ENCODE measurements around the gene QPRT.
"Not testable (repeated sequence)": the region's sequence is repeated elsewhere in the genome, so short reads cannot be mapped to it uniquely, and the experiment has no call there.

Gene QPRT

GRCh38 chr16:29694384-29695195 is 15.6 kb downstream of the QPRT start:
- no peak for DNase-seq

- not testable (repeated sequence) for DNase-seq
These were observed 16.7 kb downstream of the QPRT start for GRCh38 chr16:29695675-29696074.

- no peak for DNase-seq
These were observed 17.9 kb downstream of the QPRT start for GRCh38 chr16:29696881-29697331.

- no peak for DNase-seq
These were observed 18.4 kb downstream of the QPRT start for GRCh38 chr16:29697391-29697790.

- no peak for DNase-seq
These were observed 19.1 kb downstream of the QPRT start for GRCh38 chr16:29698042-29698441.

- DNase-seq: no peak
These were observed 19.7 kb downstream of the QPRT start for GRCh38 chr16:29698484-29699323.

GRCh38 chr16:29699324-29700219 is 20.6 kb downstream of the QPRT start:
- no peak for DNase-seq

GRCh38 chr16:29700253-29700987 is 21.4 kb downstream of the QPRT start:
- DNase-seq: peak; percentile 82

GRCh38 chr16:29701214-29701555 is 22.2 kb downstream of the QPRT start:
- DNase-seq: no peak

GRCh38 chr16:29702269-29702668 is 23.3 kb downstream of the QPRT start:
- DNase-seq: peak; percentile 72

GRCh38 chr16:29705030-29705429 is 26.1 kb downstream of the QPRT start:
- DNase-seq: no peak

- DNase-seq: not testable (repeated sequence)
These were observed 28.2 kb downstream of the QPRT start for GRCh38 chr16:29707160-29707559.

GRCh38 chr16:29708917-29709600 is 30.1 kb downstream of the QPRT start:
- no peak for DNase-seq

- not testable (repeated sequence) for DNase-seq
These were observed 30.7 kb downstream of the QPRT start for GRCh38 chr16:29709657-29710056.

- DNase-seq: peak; percentile 81
These were observed 31.5 kb downstream of the QPRT start for GRCh38 chr16:29710227-29711219.

- no peak for DNase-seq
These were observed 33.8 kb downstream of the QPRT start for GRCh38 chr16:29712809-29713208.

- DNase-seq: no peak
These were observed 35.4 kb downstream of the QPRT start for GRCh38 chr16:29714396-29714795.

- no peak for DNase-seq
These were observed 36.0 kb downstream of the QPRT start for GRCh38 chr16:29714972-29715371.

GRCh38 chr16:29717113-29717512 is 38.1 kb downstream of the QPRT start:
- no peak for DNase-seq

GRCh38 chr16:29719063-29719462 is 40.1 kb downstream of the QPRT start:
- DNase-seq: no peak

Measured in CD4-positive, alpha-beta T cell treated with Interleukin-12 subunit alpha and Interleukin-12 subunit beta, for 1 hour (primary cell).